Measurements from ENCODE around the gene DDX52. TPM values are rescaled to one million over a fixed set of nuclear protein-coding genes. Genes with fewer than 3 reads are reported as not detected.

Gene DDX52
- total and polyA plus RNA-seq, 2 of the 13 experiments (the other 11 are each of a cell fraction or from before 2014, with no cell fraction given): 8.9 to 36.1 TPM

- TF ChIP-seq ZNF660 (CRISPR knock-in tag; IDR thresholded peaks at IDR 0.05; ENCODE audit: borderline replicate concordance, low read depth) (no peak), ZBTB14 (CRISPR knock-in tag; IDR thresholded peaks at IDR 0.05) (no peak), POGZ (CRISPR knock-in tag; IDR thresholded peaks at IDR 0.05) (no peak), KAT7 (CRISPR knock-in tag; IDR thresholded peaks at IDR 0.05; ENCODE audit: borderline replicate concordance) (peak; percentile 56; the same call in 1 of the 2 replicates), TFDP2 (CRISPR knock-in tag; IDR thresholded peaks at IDR 0.05) (no peak), CENPBD1 (CRISPR knock-in tag; IDR thresholded peaks at IDR 0.05; ENCODE audit: borderline replicate concordance, low read depth) (no peak), RARA (CRISPR knock-in tag; IDR thresholded peaks at IDR 0.05) (peak; percentile 97), PTBP1 (IDR thresholded peaks at IDR 0.05; ENCODE audit: low read depth, low read length, poor library complexity, severe bottlenecking) (no peak), ESRRA (CRISPR knock-in tag; IDR thresholded peaks at IDR 0.05; ENCODE audit: low read depth) (0 out of 2 replicates have a peak, but pooled peaks have one; percentile 3), SP4 (CRISPR knock-in tag; IDR thresholded peaks at IDR 0.05) (no peak; the same call in 1 of the 2 replicates), BRD4 (CRISPR knock-in tag; IDR thresholded peaks at IDR 0.05) (no peak), BHLHE40 (IDR thresholded peaks at IDR 0.05; ENCODE audit: low read length) (peak; percentile 37; the same call in 1 of the 2 replicates), SUZ12 (IDR thresholded peaks at IDR 0.05; ENCODE audit: low read depth, low read length) (no peak), MBNL3 (CRISPR knock-in tag; conservative IDR thresholded peaks at IDR 0.05) (no peak), PHF5A (CRISPR knock-in tag; IDR thresholded peaks at IDR 0.05; ENCODE audit: low read depth, unreplicated experiment) (no peak), ZNF383 (CRISPR knock-in tag; IDR thresholded peaks at IDR 0.05; ENCODE audit: borderline replicate concordance) (no peak), SAFB2 (CRISPR knock-in tag; IDR thresholded peaks at IDR 0.05; ENCODE audit: borderline replicate concordance, low read depth) (no peak), MATR3 (CRISPR knock-in tag; IDR thresholded peaks at IDR 0.05) (no peak), HNF4A (CRISPR knock-in tag; IDR thresholded peaks at IDR 0.05) (peak; percentile 86), KAT2B (IDR thresholded peaks at IDR 0.05; ENCODE audit: borderline replicate concordance, low read depth, low read length) (peak; percentile 78), KDM4B (CRISPR knock-in tag; IDR thresholded peaks at IDR 0.05) (peak; percentile 22; the same call in 1 of the 2 replicates), THRA (CRISPR knock-in tag; IDR thresholded peaks at IDR 0.05; ENCODE audit: borderline replicate concordance) (0 out of 2 replicates have a peak, but pooled peaks have one; percentile 24), SALL2 (CRISPR knock-in tag; IDR thresholded peaks at IDR 0.05) (peak; percentile 35; the same call in 1 of the 2 replicates), KDM5B (CRISPR knock-in tag; IDR thresholded peaks at IDR 0.05; ENCODE audit: borderline replicate concordance) (no peak), EEA1 (CRISPR knock-in tag; IDR thresholded peaks at IDR 0.05; ENCODE audit: borderline replicate concordance) (no peak)
Observed at GRCh38 chr17:37676115-37676925, 33.1 kb upstream of the DDX52 start (continued).

Data from HepG2 (cell line).